HG02623 (cell line): Measurements from ENCODE around the gene NRDE2.
"Not testable (repeated sequence)": the region's sequence is repeated elsewhere in the genome, so short reads cannot be mapped to it uniquely, and the experiment has no call there.

Source experiments
- ATAC-seq: cut with Tn5 transposase; IDR thresholded peaks from one replicate; pipeline ENCODE4 v1.9.1; 2021; ENCODE audit warnings: moderate library complexity; ENCODE audit not compliant: unreplicated experiment

The NRDE2 gene

DNA sequence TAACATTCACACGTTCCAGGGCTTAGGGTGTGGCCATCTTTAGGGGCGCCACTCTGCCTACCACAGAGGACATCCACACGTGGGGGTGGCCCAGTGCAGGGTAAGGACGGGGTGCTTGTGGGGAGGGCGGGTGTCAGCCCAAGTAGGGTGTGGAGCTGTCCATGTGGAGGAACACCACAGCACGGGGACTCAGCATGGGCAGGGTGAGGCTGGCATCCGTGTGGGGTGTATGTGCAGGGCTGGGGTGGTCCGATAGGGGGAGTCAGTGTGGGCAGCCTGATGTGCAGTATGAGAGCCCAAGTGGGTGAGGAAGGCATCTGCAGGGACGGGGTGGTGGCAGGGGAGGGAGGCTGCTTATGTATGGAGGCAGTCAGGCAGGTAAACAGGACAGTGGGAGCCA is 57.7 kb downstream of the NRDE2 start:
- no peak for ATAC-seq

DNA sequence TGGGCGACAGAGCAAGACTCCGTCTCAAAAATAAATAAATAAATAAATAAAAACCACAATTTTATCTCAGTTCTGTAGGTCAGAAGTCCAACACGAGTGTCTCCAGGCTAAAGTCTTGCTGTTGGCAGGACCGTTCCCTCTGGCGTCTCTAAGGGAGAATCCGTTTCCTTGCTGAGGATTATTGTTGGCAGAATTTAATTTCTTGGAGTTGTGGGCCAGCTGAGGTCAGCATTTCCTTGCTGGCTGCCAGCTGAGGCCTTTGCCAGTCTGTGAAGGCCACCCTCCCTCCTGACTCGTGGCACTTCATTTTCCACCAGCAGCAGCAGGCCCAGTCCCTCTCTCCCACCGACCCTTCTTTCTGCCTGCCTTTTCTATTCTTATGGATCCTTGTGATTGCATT is 58.2 kb downstream of the NRDE2 start:
- no peak for ATAC-seq

DNA sequence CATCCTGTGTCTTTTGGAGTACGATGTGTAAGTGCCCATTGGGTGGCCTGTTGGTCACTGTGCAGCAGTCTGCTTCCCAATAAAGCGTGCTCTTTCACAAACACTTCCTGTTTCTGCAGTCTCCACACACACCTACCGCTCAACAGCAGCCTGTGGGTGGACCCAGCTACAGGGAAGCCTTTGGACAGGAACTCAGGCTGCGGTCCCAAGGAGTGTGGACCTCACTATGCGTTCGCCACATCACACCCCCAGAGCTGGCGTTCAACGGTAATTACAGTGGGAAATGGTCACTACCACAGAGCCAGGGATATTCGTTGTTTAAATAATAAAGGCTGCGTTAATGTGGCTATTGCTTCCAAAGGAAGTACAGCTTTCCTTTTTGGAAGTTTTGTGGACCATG is 59.2 kb downstream of the NRDE2 start:
- no peak for ATAC-seq

DNA sequence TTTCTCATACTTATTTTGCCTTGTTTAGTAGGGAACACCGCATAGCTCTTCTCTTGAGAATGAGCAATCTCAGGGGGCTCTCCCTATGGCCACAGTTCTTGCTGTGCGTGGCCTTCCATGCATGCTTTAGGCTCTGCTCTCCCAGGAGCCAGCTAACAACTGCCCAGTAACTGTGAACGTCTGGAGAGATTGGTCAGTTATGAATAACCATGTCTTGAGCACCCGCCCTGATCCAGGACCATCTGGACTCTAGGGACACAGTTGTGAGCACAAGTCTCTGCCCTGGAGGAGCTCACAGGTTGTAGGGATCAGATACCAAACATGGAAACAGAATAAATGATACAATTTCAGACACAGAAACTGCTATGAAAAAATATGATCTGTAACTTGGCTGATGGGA is 63.3 kb downstream of the NRDE2 start:
- no peak for ATAC-seq

DNA sequence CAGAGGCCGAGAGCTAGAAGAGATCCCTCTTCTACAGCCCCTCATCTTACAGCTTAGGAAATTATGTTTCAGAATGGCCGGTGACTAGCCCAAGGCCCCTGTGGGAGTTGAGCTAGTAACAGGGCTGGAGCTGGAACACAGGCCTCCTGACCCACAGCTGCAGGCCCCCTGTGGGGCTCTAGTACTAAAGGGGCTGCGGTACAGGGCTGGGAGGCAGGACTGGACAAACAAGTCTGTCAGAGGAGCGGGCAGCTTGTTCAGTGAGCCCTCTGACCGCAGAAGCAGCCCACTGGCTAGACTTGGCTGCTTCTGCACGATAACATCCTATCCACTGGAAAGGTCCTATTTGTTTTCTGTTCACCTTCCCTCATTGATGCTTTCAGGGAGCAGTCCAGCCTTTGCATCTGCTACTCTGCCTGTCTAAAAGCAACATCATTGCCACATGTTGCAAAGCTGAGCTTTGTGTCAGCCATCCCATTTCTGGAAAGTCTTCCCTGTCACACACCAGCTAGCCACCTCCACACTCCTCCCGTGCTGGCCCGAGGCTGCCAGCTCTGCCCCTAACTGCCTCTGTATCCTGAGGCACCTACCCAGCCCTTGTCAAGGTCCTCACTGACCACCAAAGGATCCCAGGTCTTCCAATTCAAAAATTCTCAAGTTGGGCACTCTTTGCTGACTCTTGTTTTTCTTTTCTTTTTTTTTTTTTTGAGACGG is 65.1 kb downstream of the NRDE2 start:
- no peak for ATAC-seq

DNA sequence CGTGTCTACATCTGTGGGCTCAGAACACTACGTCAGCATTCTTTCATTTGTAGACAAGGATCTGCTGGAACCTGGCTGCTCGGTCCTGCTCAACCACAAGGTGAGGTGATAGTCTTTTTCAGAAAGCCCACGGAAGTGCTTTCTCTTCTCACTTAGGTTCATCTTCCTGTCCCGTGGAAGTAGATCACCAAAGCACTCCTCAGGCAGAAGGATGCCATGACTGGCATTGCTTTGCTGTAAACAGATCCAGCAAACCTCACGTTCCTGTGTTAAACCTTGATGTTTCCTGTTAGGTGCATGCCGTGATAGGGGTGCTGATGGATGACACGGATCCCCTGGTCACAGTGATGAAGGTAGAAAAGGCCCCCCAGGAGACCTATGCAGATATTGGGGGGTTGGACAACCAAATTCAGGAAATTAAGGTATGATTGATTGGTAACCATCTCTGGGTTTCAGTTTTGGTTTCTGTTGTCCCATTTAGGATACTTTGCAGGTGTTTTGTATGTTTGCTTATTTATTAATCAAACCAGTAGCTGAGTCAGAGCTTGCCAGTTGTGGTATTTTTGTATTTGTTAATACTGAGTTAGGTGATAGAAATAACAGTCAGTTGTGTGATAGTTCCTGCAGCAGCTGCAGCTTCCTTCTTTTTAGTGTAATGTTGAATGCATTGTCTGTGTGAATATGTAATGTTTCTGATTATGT is 67.8 kb downstream of the NRDE2 start:
- peak; percentile 75 for ATAC-seq

DNA sequence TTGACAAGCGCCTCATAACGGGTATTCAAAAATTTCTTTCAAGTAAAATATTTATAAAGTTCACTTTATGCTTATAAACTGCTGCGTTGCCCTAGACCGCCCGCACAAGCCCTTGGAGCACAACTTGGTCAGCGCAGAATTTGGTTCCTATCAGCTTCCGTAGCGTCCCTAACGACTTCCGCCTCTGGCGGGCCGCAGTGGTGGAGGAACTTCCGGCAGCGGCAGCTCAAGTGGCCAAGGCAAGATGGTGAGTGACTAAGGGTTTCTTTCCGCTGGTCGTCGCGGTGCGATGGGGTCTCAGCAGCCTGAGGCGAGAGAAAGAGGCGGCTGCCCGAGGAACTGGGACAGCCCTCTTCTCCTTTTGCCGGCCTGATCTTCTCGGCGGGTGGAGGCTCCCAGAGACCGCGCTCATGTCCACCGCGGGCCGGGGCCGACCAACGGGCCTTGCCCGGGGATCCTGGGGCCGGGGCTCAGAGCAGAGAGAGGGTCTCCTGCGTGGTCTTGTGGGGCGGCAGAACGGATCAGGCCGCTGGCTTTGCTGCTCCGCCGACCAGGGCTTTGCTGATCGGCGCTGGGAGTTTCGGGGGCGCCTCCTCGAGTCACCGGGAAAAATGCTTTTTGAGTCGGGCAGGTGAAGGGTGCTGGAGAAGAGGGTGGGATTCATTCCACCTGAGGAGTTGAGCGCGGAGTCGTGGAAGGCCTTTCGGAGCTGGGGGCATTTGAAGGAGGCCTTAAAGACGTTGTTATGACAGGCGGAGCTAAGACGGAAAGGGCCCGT is 75.2 kb downstream of the NRDE2 start, which contains the start of gene PSMC1:
TSS of gene PSMC1 (plus strand) at position 200 of the 778 bp plus-strand sequence. CDS start at position 245, 45 bp downstream.
- ATAC-seq = peak; percentile 95

DNA sequence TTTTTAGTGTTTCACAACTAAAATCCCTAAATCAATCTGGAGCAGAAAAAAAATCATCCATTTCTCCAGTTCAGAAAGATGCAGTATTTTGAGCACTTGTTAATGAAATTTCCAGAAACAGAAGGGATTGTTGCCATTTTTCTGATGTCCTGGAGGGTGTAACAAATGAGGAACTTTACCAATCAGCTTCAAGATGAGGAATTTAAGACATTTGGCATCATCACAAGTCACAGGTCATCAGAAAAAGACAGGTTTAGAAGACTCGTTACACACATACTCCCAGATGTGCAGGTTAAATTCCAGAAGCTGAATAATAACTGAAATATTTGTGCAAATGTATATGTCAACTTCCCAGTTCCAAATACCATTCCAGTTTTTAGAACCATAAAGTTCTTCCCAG is 75.9 kb downstream of the NRDE2 start:
- ATAC-seq = no peak

DNA sequence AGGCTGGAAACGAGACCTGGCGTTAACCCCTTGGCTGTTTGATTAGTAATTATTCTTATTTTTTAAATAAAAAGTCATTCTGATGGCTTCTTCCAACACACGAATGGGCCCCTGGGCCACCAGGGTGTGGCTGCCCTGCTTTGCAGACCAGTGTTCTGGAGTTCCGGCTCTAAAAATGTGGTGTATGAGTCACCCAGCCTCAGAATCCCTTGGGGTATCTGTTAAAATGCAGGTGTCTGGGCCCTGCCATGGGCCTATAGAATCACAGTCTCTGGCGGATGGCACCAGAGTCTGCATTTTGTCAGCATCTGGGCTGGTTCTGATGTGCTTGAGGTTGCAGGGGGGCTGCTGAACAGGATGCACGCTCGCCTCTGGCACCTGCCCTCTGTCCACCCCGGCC is 77.9 kb downstream of the NRDE2 start:
- ATAC-seq = no peak

DNA sequence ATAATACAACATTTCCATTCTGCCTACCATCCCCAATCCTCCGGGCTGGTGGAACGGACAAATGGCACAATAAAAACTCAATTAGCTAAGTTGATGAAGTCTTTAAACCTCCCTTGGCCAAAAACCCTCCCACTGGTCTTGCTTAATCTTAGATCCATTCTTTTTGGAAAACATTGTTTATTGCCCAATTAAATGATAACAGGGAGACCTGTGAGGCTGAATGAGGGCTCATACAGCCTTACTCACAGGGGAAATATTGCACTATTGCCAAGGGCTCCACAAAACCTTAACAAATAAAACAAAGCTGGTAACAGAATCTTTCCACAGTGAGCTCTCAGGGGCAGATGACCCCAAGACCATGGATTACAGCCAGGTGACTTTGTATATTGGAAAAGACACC is 83.1 kb downstream of the NRDE2 start:
- no peak for ATAC-seq

DNA sequence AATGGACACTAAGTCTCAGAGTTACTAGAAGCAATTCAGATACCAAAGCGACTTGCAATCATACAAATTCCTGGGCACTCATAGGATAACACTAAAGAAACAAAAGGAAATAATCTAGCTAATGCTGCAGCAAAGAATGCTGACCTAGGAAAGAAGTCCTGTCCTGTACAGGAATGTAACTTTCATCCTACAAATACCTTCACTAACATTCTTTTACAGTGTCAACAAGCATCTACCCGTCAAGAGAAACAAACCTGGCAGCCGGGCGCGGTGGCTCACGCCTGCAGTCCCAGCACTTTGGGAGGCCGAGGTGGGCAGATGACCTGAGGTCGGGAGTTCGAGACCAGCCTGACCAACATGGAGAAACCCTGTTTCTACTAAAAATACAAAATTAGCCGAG is 84.3 kb downstream of the NRDE2 start:
- ATAC-seq = not testable (repeated sequence)

DNA sequence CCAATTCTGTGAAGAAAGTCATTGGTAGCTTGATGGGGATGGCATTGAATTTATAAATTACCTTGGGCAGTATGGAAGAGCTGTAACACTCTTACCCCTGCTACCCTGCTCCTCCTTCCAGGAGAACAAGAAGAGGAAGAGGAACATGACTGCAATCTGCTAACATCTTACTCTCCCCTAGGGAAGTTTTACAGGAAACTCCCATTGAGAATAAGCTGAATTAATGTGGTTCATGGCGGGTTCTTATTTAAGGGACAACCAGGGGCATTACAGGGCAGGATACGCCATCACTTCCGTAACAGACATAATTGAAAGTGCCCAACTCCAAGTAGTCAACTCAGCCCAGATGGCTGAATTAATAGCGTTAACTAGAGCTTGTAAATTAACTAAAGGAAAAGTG is 84.8 kb downstream of the NRDE2 start:
- no peak for ATAC-seq

DNA sequence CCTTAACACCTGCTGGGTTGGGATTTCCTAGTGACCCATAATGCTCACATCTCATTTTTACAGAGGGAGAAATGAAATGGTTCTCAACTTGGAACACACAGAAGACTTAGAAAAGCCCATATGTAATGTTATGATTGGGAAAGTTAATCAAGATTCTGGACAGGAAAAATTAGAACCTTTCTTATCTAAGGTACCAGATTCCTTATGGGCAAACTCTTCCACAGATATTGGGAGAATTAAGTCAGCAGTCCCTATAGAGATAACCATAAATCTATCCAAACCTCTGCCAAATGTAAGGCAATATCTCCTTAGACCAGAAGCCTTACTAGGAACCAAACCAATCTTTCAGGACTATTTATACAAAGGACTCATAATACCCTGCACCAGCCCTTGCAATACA is 89.3 kb downstream of the NRDE2 start:
- ATAC-seq = no peak

DNA sequence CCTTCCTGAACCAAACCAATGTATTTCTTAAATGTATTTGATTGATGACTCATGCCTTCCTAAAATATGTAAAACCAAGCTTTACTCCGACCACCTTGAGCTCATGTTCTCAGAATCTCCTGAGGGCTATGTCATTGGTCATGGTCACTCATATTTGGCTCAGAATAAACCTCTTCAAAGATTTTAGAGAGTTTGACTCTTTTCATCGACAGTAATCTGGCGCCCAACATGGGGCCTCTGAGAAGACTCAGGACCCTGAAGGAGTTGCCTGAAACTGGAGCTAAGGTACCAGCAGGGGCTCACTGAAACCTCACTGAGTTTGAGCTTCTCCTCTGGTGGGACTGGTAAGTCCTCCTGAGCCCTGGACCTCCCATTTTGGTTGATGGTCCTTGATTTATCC is 92.6 kb downstream of the NRDE2 start:
- ATAC-seq = no peak

DNA sequence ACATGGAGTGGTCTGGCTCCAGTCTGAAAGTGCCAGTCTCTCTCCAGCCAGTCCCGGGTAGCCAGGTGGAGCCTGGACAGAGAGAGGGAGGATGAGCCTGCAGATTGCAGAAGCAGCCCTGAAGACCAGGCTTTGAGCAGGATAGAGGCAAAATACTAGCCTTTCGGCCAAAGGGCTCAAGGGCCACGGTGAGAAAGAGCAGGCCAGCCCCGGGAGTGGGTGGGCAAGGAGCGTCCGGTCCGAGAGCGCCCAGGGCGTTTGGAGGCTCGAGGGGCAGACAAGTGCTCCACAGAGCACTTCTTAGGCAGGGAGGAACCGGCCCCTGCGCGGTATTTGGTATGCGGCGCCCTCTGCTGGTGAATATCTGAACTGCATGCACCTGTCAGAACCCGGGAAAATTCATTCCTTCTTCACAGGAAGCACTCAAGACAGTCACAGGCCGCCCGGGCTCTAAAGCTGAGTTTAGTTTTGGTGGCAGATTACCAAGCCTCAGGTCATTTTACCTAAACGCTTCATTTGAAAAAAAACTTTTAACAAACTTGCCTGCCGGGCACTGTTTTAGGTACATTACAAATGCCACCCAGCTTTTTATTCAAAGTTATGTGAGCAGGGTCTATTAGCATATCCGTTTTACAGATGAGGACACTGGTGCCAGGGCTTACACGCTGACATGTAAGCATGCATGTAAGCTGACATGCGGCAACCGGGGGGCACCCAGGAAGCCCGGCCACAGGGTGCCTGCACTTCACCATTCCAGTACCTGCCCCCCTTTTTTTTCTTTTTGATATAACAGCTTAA is 96.4 kb downstream of the NRDE2 start:
- ATAC-seq = no peak

DNA sequence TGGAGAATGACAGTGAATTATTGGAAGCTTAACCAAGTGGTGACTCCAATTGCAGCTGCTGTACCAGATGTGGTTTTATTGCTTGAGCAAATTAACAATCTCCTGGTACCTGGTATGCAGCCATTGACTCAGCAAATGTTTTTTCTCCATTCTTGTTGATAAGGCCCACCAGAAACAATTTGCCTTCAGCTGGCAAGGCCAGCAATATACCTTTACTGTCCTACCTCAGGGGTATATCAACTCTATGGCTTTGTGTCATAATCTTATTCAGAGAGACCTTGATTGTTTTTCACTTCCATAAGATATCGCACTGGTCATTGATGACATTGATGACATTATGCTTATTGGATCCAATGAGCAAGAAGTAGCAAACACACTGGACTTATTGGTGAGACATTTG is 101.8 kb downstream of the NRDE2 start:
- ATAC-seq = not testable (repeated sequence)

DNA sequence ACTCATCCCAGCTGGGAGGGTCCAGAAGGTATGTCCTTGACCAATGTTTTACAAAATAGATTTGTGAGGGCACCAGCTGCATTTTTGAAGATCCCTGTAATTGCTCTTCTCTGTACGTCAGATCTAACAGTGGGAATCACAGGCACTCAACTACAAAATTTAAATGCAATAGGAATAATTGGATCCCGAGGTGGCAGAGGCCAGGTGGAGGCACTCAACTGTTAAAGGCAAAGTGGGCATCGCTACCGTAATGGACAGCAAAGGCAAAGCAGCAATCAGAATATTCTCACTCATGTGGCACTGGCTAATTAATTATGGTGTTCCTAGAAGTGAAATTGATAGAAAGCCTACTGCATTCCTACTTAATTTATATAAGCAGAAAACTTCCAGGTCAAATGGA is 103.3 kb downstream of the NRDE2 start:
- ATAC-seq = no peak
